Right cardiac atrium (tissue), 5 donors: Measurements from ENCODE around the gene HSD17B4. TPM values are rescaled to one million over a fixed set of nuclear protein-coding genes. Genes with fewer than 3 reads are reported as not detected.

ENCODE experiments used
- ATAC-seq, 2 donors: fragments of 200-7000 bp; cut with Tn5 transposase; one replicate each; pipeline versions ENCODE4 v1.8.0 to v1.9.1; 2020; ENCODE audit warnings: moderate library complexity in 2 of 2, mild to moderate bottlenecking in 1 of 2
- DNase-seq, 3 donors: peaks; one replicate each; pipeline ENCODE4 v3.0.0-alpha.2; 2020
- H3K27ac ChIP-seq: one replicate; pipeline ENCODE4 v1.5.1; 2013; ENCODE audit warnings: mild to moderate bottlenecking, low read length, control low read depth, moderate library complexity
- H3K27me3 ChIP-seq: one replicate; pipeline ENCODE4 v1.6.1; 2013; ENCODE audit not compliant: control insufficient read depth, insufficient read depth
- H3K4me1 ChIP-seq: one replicate; pipeline ENCODE4 v1.6.1; 2013; ENCODE audit warnings: low read length; ENCODE audit not compliant: control insufficient read depth, insufficient read depth
- H3K4me3 ChIP-seq: one replicate; pipeline ENCODE4 v1.5.1; 2013; ENCODE audit warnings: low read length, control low read depth
- H3K9me3 ChIP-seq: one replicate; pipeline ENCODE4 v1.6.1; 2013; ENCODE audit warnings: low read length; ENCODE audit not compliant: control insufficient read depth
- WGBS: extraction: QIAGEN DNeasy Blood & Tissue Kit; methylation state at CpG from one replicate; pipeline ENCODE4 v1.1.7; 2013; 5-methylcytosine and 5-hydroxymethylcytosine counted together
- intact Hi-C, 4 donors: fragments of 100-400 bp; cut with DNase I; formaldehyde crosslinking; loops; one replicate each; pipeline versions ENCODE4 v1.11.0 to v1.14.0; 2022 to 2023
- long read RNA-seq, 4 donors: library from polyadenylated mRNA; unstranded; transcript quantifications; one replicate each; pipeline ENCODE4 v2.0.0, GENCODE V29; 2020 to 2021
- polyA plus RNA-seq: library from polyadenylated mRNA; stranded (reverse); fragments of 200-250 nt; gene quantifications from one replicate; pipeline ENCODE4 v1.2.3, GENCODE V29; 2013
- total RNA-seq, 4 donors: library from RNA; stranded (reverse); fragmentation: NEBNext Ultra II Directional; extraction: Animal tissue kit (Norgen Biotek cat#: 25700); gene quantifications; one replicate each; pipeline ENCODE4 v1.2.1, GENCODE V29; 2021
- donor health status: healthy with polysubstance abuse.
- donor health status: DM: no; HTN: yes; CAD: no.
- donor health status: DM: no; HTN: no; CAD: no.
- donor health status: DM: no; HTN: yes; CAD: no; lungs with severe emphysema.
- donor health status: DM: yes; HTN: yes; CAD: no.

Gene HSD17B4, protein sequence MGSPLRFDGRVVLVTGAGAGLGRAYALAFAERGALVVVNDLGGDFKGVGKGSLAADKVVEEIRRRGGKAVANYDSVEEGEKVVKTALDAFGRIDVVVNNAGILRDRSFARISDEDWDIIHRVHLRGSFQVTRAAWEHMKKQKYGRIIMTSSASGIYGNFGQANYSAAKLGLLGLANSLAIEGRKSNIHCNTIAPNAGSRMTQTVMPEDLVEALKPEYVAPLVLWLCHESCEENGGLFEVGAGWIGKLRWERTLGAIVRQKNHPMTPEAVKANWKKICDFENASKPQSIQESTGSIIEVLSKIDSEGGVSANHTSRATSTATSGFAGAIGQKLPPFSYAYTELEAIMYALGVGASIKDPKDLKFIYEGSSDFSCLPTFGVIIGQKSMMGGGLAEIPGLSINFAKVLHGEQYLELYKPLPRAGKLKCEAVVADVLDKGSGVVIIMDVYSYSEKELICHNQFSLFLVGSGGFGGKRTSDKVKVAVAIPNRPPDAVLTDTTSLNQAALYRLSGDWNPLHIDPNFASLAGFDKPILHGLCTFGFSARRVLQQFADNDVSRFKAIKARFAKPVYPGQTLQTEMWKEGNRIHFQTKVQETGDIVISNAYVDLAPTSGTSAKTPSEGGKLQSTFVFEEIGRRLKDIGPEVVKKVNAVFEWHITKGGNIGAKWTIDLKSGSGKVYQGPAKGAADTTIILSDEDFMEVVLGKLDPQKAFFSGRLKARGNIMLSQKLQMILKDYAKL
- total RNA-seq (100 to 1,000 TPM; 200 to 253 (median 223) TPM), polyA plus RNA-seq (207 TPM)
- long read RNA-seq, donor 1, transcript HSD17B4-201 (24 exons, 2,685 nt) = major isoform, 232 of 275 reads
- long read RNA-seq, donor 1, partial matches to known transcripts = 8 of 275 reads
- long read RNA-seq, donor 1, other reads (novel, unspliced or antisense) = 33 of 275 reads
- long read RNA-seq, donor 2, transcript HSD17B4-201 (24 exons, 2,685 nt) = major isoform, 78 of 100 reads
- long read RNA-seq, donor 2, partial matches to known transcripts = 3 of 100 reads
- long read RNA-seq, donor 2, other reads (novel, unspliced or antisense) = 18 of 100 reads
- long read RNA-seq, donor 3, transcript HSD17B4-233 (25 exons, 2,589 nt) = minor isoform, 12 of 525 reads
- long read RNA-seq, donor 3, transcript HSD17B4-201 (24 exons, 2,685 nt) = major isoform, 401 of 525 reads
- long read RNA-seq, donor 3, partial matches to known transcripts = 40 of 525 reads
- long read RNA-seq, donor 3, other reads (novel, unspliced or antisense) = 67 of 525 reads
- long read RNA-seq, donor 4, transcript HSD17B4-201 (24 exons, 2,685 nt) = major isoform, 105 of 125 reads
- long read RNA-seq, donor 4, partial matches to known transcripts = 4 of 125 reads
- long read RNA-seq, donor 4, other reads (novel, unspliced or antisense) = 12 of 125 reads

DNA sequence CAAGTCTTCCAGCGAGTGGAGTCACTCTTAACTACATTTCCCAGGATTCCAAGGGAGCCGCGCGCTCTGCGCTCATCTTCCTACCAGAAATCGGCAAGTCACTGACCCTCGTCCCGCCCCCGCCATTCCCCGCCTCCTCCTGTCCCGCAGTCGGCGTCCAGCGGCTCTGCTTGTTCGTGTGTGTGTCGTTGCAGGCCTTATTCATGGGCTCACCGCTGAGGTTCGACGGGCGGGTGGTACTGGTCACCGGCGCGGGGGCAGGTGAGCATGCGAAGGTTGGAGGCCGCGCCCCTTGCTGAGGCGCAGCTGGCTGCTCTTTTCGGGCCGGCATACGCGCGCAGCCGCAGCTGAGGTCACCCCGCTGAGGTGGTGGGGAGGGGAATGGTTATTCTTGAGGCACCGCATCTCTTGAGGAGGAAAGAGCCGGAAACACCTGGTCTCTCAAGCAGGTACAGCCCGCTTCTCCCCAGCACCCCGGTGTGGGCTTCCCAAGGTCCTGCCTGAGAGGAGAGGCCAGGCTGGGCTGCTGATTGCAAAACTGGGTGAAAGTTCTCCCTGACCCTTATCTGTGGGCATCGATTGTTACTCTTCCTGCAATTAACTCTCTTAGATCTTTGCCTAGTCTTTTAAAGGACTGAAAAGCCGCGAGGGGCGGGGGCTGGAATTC, at the start of gene HSD17B4:
TSS of gene HSD17B4 (plus strand) at position 125 of the 667 bp plus-strand sequence. CDS start at position 204, 79 bp downstream.
- under 1% methylated on average over 42 of the region's 42 CpGs for WGBS
- DNase-seq = peak; percentile 92 to 97 (median 95)
- Histone ChIP-seq H3K9me3 (no peaks in the 10 kb centered on the region), H3K4me1 (no peaks in the 10 kb centered on the region), H3K27me3 (no peaks in the 10 kb centered on the region), H3K27ac (peak within 1 kb of the TSS; percentile 87), H3K4me3 (peak within 1 kb of the TSS; percentile 66)
- peak; percentile 98 to 99 for ATAC-seq
- intact Hi-C loops = no loop called here

GRCh38 chr5:119402555-119402954, 49.7 kb upstream of the HSD17B4 start:
- no peak overlapping the region for H3K27ac ChIP-seq
- no peak overlapping the region for H3K4me3 ChIP-seq
- intact Hi-C loops = no loop called here
- ATAC-seq (no peak), DNase-seq (no peak)
- 66% methylated on average over 4 of the region's 4 CpGs for WGBS
- no peaks in the 10 kb centered on the region for H3K4me1 ChIP-seq
- H3K27me3 ChIP-seq = no peaks in the 10 kb centered on the region
- H3K9me3 ChIP-seq = no peaks in the 10 kb centered on the region

- DNase-seq (no peak), ATAC-seq (no peak)
- Histone ChIP-seq H3K9me3 (no peaks in the 10 kb centered on the region), H3K27ac (no peak overlapping the region), H3K4me1 (no peaks in the 10 kb centered on the region), H3K4me3 (no peak overlapping the region), H3K27me3 (no peaks in the 10 kb centered on the region)
- intact Hi-C loops = no loop called here
- 85% methylated on average over 2 of the region's 2 CpGs for WGBS
These were observed 48.3 kb upstream of the HSD17B4 start for GRCh38 chr5:119404033-119404432.

- DNase-seq = no peak
- 41% methylated on average over 4 of the region's 4 CpGs for WGBS
- no peak overlapping the region for H3K27ac ChIP-seq
- no peaks in the 10 kb centered on the region for H3K9me3 ChIP-seq
- H3K4me3 ChIP-seq = no peak overlapping the region
- no peaks in the 10 kb centered on the region for H3K4me1 ChIP-seq
- no peak for ATAC-seq
- intact Hi-C loops = no loop called here
- H3K27me3 ChIP-seq = no peaks in the 10 kb centered on the region
These were observed 46.9 kb upstream of the HSD17B4 start for GRCh38 chr5:119405419-119405818.

DNA sequence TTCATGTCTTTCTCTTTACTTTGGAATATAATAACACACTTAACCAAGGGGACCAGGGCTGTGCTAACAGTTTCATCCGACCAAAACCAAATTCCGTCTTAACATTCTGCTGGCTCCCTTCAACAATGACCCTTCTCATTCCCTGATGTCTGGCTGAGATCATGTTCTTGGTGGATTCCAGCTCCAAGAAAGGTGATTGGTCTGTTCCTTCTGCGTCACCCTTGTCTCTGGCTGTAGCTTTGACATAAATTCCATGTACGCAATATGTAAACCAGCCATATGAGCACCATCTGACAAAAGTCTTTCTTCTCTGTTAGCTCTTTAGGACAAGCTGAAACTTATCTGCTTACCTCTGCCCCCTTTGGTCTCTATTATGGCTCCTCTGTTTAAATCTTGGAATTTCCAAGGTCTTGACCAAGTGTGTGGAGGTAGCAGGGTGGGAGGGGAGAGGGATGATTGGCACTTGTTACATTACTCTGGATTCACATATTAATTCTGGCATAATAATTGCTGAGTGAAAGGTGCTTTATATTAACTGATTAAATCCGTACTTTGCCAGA, 45.7 kb upstream of the HSD17B4 start:
- no peak overlapping the region for H3K4me3 ChIP-seq
- no peaks in the 10 kb centered on the region for H3K4me1 ChIP-seq
- no peaks in the 10 kb centered on the region for H3K27me3 ChIP-seq
- 85% methylated on average over 5 of the region's 5 CpGs for WGBS
- DNase-seq = no peak
- intact Hi-C loops = no loop called here
- H3K27ac ChIP-seq = no peak overlapping the region
- H3K9me3 ChIP-seq = no peaks in the 10 kb centered on the region
- ATAC-seq = no peak

- no peak for DNase-seq
- no peaks in the 10 kb centered on the region for H3K4me1 ChIP-seq
- intact Hi-C loops = no loop called here
- H3K4me3 ChIP-seq = no peak overlapping the region
- WGBS = 66% methylated on average over 3 of the region's 3 CpGs
- H3K27me3 ChIP-seq = no peaks in the 10 kb centered on the region
- no peaks in the 10 kb centered on the region for H3K9me3 ChIP-seq
- no peak for ATAC-seq
- H3K27ac ChIP-seq = no peak overlapping the region
These were observed 43.0 kb upstream of the HSD17B4 start for GRCh38 chr5:119409235-119409815.

DNA sequence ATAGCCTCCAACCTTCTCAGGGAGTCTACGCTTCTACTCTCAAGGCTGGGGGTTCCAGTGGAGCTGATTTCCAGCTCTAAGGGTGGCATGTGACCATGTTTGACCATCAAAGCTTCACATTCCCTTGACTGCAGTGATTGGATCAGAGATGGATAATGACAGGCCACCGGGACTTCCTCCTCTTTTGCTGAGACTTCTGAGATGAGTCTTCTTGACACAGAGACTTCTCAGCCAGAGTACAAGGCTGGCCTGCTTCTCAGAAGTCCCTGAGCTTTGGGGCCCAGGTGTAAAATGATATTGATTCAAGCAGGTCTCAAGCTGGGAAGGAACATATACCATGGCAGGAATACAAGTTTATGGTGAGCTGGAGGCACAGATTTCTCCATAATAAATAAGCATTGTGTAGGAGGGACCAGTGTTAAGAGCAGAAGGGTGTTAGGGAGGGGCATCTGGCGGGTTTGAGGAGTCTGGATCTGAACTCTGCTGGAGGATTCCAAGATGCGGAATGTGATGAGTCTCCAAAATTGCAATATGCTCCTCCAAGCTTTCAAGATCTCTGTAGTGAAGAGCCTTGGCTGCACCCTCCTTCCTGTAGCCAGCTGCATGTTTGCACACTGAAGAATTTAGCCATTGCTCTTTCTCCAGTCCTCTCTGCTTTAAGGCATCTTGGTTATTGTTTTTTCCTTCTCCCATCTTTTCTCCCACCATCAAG, 41.7 kb upstream of the HSD17B4 start:
- intact Hi-C loops = loop anchor here in 2 of 4 donors (5.0 kb wide), 1 partner anchor 423 kb away; the partner anchor contains the start of gene DTWD2 (in 2 of the 2)
- WGBS = 82% methylated on average over 4 of the region's 4 CpGs
- no peaks in the 10 kb centered on the region for H3K9me3 ChIP-seq
- H3K27me3 ChIP-seq = no peaks in the 10 kb centered on the region
- H3K27ac ChIP-seq = no peak overlapping the region
- ATAC-seq (no peak), DNase-seq (no peak)
- no peaks in the 10 kb centered on the region for H3K4me1 ChIP-seq
- H3K4me3 ChIP-seq = no peak overlapping the region

DNA sequence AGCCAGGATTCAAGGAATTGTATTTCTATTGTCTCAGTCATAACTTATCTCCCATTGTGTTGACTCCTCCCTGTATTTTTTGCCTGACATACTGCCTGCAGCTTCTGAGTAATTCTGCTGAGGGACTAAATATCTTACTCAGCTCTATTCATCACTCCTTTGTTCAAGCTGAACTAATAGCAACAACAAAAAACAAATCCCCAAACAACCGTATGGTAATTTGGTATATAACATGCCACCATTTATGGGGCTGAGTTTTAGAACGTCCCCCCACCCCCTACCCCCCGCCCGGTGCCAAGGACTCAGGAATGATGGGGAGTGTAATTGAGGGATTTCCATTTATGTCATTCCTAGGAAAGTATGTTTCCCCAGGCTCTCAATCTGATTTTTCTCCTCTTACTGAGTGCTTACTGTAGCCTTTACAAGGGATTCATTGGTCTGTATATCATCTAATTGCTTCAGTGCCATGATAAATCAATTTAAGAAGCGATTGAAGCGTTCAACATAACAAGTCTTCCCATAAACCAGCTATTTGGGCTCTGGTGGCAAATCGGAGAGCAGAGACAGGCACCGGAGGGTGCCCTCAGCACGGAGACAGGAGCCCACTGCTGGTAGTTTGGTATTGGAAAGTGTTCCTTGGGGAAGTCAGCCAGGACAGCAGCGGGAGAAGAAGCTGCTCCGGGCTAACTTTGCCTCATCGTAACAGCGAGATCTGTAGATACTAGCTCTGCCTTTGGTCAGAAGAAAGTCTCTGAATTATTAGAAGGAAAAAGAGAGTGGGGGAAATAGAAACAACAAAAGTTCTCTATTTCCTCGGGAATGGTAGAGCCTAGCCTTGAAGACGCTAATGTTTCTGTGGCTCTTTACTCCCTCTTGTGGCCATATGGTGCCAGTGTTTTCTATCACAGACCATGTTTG, 40.7 kb upstream of the HSD17B4 start:
- ATAC-seq (peak; percentile 94 to 97), DNase-seq (peak; percentile 33 to 58 (median 53))
- no peaks in the 10 kb centered on the region for H3K27me3 ChIP-seq
- H3K9me3 ChIP-seq = no peaks in the 10 kb centered on the region
- H3K4me1 ChIP-seq = no peaks in the 10 kb centered on the region
- WGBS = 8% methylated on average over 15 of the region's 15 CpGs
- H3K4me3 ChIP-seq = peak overlapping the region; percentile 82
- intact Hi-C loops = loop anchor here in 2 of 4 donors (5.0 kb wide), 1 partner anchor 424 kb away; the partner anchor contains the start of gene DTWD2 (in 2 of the 2)
- H3K27ac ChIP-seq = peak overlapping the region; percentile 23
